Measurements from ENCODE around the gene ATP6AP1. TPM values are rescaled to one million over a fixed set of nuclear protein-coding genes. Genes with fewer than 3 reads are reported as not detected.

Gene ATP6AP1
- total RNA-seq, 1 experiment from 2014 or later, result 119 TPM

DNA sequence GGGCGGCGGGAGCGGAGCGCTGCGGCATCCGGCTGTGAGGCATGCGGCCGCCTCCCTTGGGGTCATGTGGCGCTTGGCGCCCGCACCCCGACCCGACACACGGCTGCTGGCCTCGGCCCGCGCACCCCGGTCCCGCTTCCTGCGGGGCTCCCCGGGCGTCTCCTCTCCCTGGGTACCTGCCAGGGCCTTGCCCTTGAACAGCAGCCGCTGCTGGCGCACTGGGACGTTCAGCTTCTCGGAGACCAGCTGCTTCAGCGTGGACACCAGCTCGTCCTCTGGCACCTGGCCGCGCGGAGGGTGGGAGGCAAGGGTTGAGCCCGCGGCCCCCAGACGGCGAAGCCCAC, 57.5 kb downstream of the ATP6AP1 start:
- intact Hi-C loops (cut with micrococcal nuclease; ENCODE audit: unreplicated experiment), result loop anchor here (5.0 kb wide), 1 partner anchor 89 kb away; the partner anchor contains the start of gene RPL10
- Histone ChIP-seq H3K9me3 (ENCODE audit: insufficient read depth, low read depth) (no peaks in the 10 kb centered on the region), H3K79me2 (ENCODE audit: low read depth) (peaks cover 14% of the 10 kb centered on the region), H3K27me3 (ENCODE audit: insufficient read depth, low read depth) (no peaks in the 10 kb centered on the region), H4K20me1 (ENCODE audit: insufficient read depth) (no peaks in the 10 kb centered on the region), H3K4me2 (peak overlapping the region; percentile 88), H3F3A (ENCODE audit: insufficient read depth, low read depth) (peaks cover 9% of the 10 kb centered on the region; the same call in 1 of the 2 replicates), H3K4me1 (replicated peaks; ENCODE audit: insufficient read depth) (peaks cover 26% of the 10 kb centered on the region), H2AFZ (peak overlapping the region; percentile 69; the same call in 1 of the 2 replicates), H3K27ac (peak overlapping the region; percentile 9; the same call in 1 of the 2 replicates), H3K9me2 (ENCODE audit: insufficient read depth) (no peaks in the 10 kb centered on the region), H3K4me3 (peak overlapping the region; percentile 69), H3K36me3 (ENCODE audit: low read depth) (no peaks in the 10 kb centered on the region)
- DNase-seq, result peak in 1 of 2 experiments; percentile 51
- CTCF ChIA-PET, result interaction anchor here (0.6 kb wide), 1 partner anchor 21 kb away, joined by 4 read pairs; no protein-coding TSS in a partner anchor
- TF ChIP-seq EZH2 (IDR thresholded peaks at IDR 0.05; ENCODE audit: low read depth), result no peak
- TF ChIP-seq, protein P1, sequence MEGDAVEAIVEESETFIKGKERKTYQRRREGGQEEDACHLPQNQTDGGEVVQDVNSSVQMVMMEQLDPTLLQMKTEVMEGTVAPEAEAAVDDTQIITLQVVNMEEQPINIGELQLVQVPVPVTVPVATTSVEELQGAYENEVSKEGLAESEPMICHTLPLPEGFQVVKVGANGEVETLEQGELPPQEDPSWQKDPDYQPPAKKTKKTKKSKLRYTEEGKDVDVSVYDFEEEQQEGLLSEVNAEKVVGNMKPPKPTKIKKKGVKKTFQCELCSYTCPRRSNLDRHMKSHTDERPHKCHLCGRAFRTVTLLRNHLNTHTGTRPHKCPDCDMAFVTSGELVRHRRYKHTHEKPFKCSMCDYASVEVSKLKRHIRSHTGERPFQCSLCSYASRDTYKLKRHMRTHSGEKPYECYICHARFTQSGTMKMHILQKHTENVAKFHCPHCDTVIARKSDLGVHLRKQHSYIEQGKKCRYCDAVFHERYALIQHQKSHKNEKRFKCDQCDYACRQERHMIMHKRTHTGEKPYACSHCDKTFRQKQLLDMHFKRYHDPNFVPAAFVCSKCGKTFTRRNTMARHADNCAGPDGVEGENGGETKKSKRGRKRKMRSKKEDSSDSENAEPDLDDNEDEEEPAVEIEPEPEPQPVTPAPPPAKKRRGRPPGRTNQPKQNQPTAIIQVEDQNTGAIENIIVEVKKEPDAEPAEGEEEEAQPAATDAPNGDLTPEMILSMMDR (conservative IDR thresholded peaks at IDR 0.05), result no peak
- BruUV-seq (replicated peaks), result no TSS peak
- POLR2A ChIA-PET (ENCODE audit: unreplicated experiment), result interaction anchor here (0.6 kb wide), 1 partner anchor 117 kb away, joined by 6 read pairs; no protein-coding TSS in a partner anchor

Small RNAs within 50 kb of the gene (microRNA-seq; reads per million reads assigned to microRNA genes)
- 5.4 reads per million for gene MIR6858 (ENCODE audit: borderline number of aligned reads, borderline replicate concordance)

Other genes with a start within 250 kb of the ATP6AP1 start
- gene OPN1MW, start 246.1 kb upstream of the ATP6AP1 start, total RNA-seq (2021), result not detected in 2 replicates
- not detected in 2 replicates for gene OPN1MW2, start 208.9 kb upstream of the ATP6AP1 start, total RNA-seq (2021)
- not detected in 2 replicates for gene OPN1MW3, start 171.1 kb upstream of the ATP6AP1 start, total RNA-seq (2021)
- gene TEX28, start 133.6 kb upstream of the ATP6AP1 start, total RNA-seq (2021), result not detected in 2 replicates
- gene TKTL1, start 132.9 kb upstream of the ATP6AP1 start, total RNA-seq (2021), result not detected in 2 replicates
- 1,841 and 2,308 TPM in 2 replicates for gene FLNA, start 54.0 kb upstream of the ATP6AP1 start, total RNA-seq (2021)
- 132 and 164 TPM in 2 replicates for gene EMD, start 49.4 kb upstream of the ATP6AP1 start, total RNA-seq (2021)
- gene RPL10, start 30.3 kb upstream of the ATP6AP1 start, total RNA-seq (2021), result 3,447 and 3,685 TPM in 2 replicates
- 25.9 and 28.3 TPM in 2 replicates for gene DNASE1L1, start 19.4 kb upstream of the ATP6AP1 start, total RNA-seq (2021)
- gene TAFAZZIN, start 17.1 kb upstream of the ATP6AP1 start, total RNA-seq (2021), result 95.8 and 134 TPM in 2 replicates
- 116 and 123 TPM in 2 replicates for gene GDI1, start 8.5 kb downstream of the ATP6AP1 start, total RNA-seq (2021)
- gene FAM50A, start 15.5 kb downstream of the ATP6AP1 start, total RNA-seq (2021), result 82.1 and 89.4 TPM in 2 replicates
- gene PLXNA3, start 29.6 kb downstream of the ATP6AP1 start, total RNA-seq (2021), result 109 and 124 TPM in 2 replicates
- 63.9 and 82.5 TPM in 2 replicates for gene LAGE3, start 50.6 kb downstream of the ATP6AP1 start, total RNA-seq (2021)
- 80.7 and 81.6 TPM in 2 replicates for gene UBL4A, start 57.9 kb downstream of the ATP6AP1 start, total RNA-seq (2021)
- 38.3 and 54.9 TPM in 2 replicates for gene SLC10A3, start 62.0 kb downstream of the ATP6AP1 start, total RNA-seq (2021)
- gene FAM3A, start 87.6 kb downstream of the ATP6AP1 start, total RNA-seq (2021), result 60.3 and 69.3 TPM in 2 replicates
- 987 and 1,283 TPM in 2 replicates for gene G6PD, start 118.2 kb downstream of the ATP6AP1 start, total RNA-seq (2021)
- 68.3 and 69.4 TPM in 2 replicates for gene IKBKG, start 118.9 kb downstream of the ATP6AP1 start, total RNA-seq (2021)
- not detected in 2 replicates for gene CTAG1A, start 156.5 kb downstream of the ATP6AP1 start, total RNA-seq (2021)
- gene CTAG1B, start 190.6 kb downstream of the ATP6AP1 start, total RNA-seq (2021), result not detected in 2 replicates
- not detected in 2 replicates for gene CTAG2, start 224.9 kb downstream of the ATP6AP1 start, total RNA-seq (2021)